Activated naive CD4-positive, alpha-beta T cell treated with anti-CD3 and anti-CD28 coated beads, Interleukin-2, amount 50 U/mL, for 72 hours (primary cell): ENCODE measurements around the gene MYO10. TPM values are rescaled to one million over a fixed set of nuclear protein-coding genes. Genes with fewer than 3 reads are reported as not detected.

Experiments used
- ATAC-seq, 2 donors: fragments of 150-1000 bp; cut with Tn5 transposase; 2 replicates each; pipeline ENCODE4 v1.10.0; 2021; ENCODE audit warnings: mild to moderate bottlenecking in 2 of 2, moderate library complexity in 2 of 2
- DNase-seq, 2 donors: peaks; one replicate each; pipeline ENCODE4 v3.0.0; 2021 to 2022; ENCODE audit warnings: low spot score in 2 of 2
- H3K27ac Mint-ChIP-seq, 2 donors: one replicate each; pipeline ENCODE4 v1.8.0; 2022; ENCODE audit warnings: mild to moderate bottlenecking in 2 of 2, mixed read lengths in 2 of 2
- H3K36me3 Mint-ChIP-seq, 2 donors: one replicate each; pipeline ENCODE4 v1.8.0; 2022; ENCODE audit warnings: mixed read lengths in 2 of 2
- H3K9me3 Mint-ChIP-seq, 2 donors: one replicate each; pipeline ENCODE4 v1.8.0; 2022; ENCODE audit warnings: mixed read lengths in 2 of 2
- total RNA-seq, 2 donors: library from RNA; stranded (reverse); gene quantifications; one replicate each; pipeline ENCODE4 v1.2.3, GENCODE V29; 2022

Gene MYO10
- total RNA-seq, 2 donors from 2014 or later: 0.11 to 1.5 TPM

DNA sequence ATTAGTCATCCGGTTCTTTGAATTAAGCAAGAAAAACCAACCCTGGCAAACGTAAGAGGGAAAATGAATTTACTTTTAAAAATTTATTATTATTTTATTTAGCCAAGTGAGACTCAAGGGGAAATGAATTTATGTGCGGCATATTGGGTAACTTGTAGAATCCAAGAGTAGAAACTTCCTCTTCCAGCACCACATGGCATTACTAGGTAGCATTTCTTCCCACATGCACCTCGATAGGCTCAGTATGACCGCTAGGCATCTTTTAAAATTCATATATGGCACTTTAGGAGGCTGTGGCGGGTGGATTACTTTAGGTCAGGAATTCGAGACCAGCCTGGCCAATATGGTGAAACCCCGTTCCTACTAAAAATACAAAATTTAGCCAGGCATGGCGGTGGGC is 17.6 kb upstream of the MYO10 start:
- ATAC-seq (no peak), DNase-seq (no peak)
- no peaks in the 10 kb centered on the region for H3K36me3 Mint-ChIP-seq
- H3K27ac Mint-ChIP-seq: no peak overlapping the region
- H3K9me3 Mint-ChIP-seq: peaks cover 5 to 8% of the 10 kb centered on the region in 2 donors

DNA sequence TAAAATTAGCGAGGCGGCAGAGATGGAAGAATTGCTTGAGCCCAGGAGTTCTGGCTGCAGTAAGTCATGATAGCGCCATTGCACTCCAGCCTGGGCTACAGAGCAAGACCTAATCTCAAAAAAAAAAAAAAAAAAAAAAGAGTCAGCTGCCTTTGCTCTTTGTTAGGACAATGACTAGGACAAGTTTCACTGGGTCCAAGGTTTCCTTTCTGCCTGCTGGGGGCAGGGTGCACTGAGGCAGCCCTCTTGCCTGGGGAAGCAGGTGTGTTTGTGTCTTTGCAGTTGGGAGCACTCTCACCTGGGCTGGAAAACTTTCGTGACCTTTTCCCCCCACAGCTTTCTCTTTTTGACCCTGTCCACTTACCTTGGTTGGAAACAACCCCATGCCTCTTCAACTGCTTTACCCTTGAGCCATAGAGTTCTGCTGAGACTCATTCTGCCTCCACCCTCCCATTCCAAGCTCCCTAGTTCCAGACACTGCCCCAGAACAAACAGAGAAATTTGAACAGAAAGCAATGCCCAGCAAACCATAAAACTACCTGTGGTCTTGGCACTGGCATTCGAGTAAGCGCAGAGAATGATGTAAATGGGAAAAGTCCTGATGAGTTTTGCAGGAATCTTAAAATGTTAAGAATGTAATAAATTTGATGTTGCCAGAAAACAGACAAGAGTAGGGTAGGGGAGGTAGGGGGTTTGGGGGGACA is 17.0 kb upstream of the MYO10 start:
- H3K36me3 Mint-ChIP-seq: no peaks in the 10 kb centered on the region
- DNase-seq: no peak
- no peak for ATAC-seq
- H3K9me3 Mint-ChIP-seq: peaks cover 8 to 9% of the 10 kb centered on the region in 2 donors
- H3K27ac Mint-ChIP-seq: no peak overlapping the region

DNA sequence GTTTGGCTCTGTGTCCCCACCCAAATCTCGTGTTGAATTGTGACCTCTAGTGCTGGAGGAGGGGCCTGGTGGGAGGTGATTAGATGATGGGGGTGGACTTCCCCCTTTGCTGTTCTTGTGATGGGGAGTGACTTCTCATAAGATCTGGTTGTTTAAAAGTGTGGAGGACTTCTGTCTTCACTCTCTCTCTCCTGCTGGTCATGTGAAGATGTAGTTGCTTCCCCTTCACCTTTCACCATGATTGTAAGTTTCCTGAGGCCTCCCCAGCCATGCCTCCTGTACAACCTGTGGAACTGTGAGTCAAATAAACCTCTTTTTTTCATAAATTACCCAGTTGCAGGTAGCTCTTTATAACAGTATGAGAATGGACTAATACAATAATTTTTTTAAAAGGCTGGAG is 10.6 kb upstream of the MYO10 start:
- peaks cover 10 to 16% of the 10 kb centered on the region in 2 donors for H3K36me3 Mint-ChIP-seq
- ATAC-seq: no peak
- no peak for DNase-seq
- H3K27ac Mint-ChIP-seq: no peak overlapping the region
- H3K9me3 Mint-ChIP-seq: peaks cover 18 to 22% of the 10 kb centered on the region in 2 donors

DNA sequence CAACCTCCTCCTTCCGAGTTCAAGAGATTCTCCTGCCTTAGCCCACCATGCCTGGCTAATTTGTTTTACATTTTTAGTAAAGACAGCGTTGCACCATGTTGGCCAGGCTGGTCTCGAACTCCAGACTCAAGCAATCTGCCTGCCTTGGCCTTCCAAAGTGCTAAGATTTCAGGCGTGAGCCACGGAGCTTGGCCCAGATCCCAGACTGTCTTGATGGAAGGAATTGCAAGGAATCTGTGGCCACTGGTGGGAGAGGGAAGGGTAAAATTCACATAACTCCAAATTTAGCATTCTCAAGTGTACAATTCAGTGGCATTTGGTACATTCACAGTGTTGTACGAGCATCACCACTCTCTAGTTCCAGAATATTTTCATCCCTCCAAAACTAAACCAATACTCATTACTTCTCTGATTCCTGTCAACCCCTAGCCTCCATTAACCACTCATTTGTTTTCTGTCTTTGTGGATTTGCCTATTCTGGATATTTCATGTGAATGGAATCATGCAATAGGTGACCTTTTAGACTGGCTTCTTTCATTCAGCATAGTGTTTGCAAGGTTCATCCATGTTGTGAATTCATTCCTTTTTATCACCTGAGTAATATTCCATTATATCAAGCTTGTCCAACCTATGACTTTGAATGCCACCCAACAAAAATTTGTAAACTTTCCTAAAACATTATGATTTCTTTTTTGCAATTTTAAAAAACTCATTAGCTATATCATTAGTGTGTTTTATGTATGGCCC is 8.9 kb upstream of the MYO10 start:
- ATAC-seq: no peak
- H3K27ac Mint-ChIP-seq: no peak overlapping the region
- H3K36me3 Mint-ChIP-seq: peaks cover 14 to 16% of the 10 kb centered on the region in 2 donors
- H3K9me3 Mint-ChIP-seq: peaks cover 18 to 22% of the 10 kb centered on the region in 2 donors
- no peak for DNase-seq

DNA sequence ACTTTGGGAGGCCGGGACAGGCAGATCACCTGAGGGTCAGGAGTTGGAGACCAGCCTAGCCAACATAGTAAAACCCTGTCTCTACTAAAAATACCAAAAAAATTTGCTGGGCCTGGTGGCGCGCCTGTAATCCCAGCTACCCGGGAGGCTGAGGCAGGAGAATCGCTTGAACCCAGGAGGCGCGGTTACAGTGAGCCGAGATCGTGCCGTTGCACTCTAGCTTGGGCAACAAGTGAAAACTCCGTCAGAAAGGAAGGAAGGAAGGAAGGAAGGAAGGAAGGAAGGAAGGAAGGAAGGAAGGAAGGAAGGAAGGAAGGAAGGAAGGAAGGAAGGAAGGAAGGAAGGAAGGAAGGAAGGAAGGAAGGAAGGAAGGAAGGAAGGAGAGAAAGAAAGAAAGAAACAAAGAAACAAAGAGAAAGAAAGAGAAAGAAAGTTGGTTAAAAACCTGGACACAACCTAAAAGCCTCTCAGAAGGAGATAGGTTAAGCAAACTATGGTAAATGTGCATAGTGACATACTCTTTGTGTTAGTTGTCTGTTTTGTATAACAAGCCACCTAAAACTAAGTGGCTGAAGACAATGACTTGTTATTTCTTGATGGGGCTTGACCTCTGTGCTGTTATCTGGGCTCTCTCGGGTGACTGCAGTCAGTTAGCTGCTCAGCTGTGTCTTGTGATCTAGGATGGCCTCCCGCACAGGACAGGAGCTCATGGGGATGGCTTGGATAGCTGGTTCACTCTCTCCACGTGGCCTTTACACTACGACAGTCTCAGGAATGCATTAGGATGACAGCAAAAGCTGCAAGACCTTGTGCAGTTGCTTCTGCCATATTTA is 8.0 kb upstream of the MYO10 start:
- Mint-ChIP-seq H3K9me3 (peaks cover 10 to 22% of the 10 kb centered on the region in 2 donors), H3K36me3 (peaks cover 15 to 16% of the 10 kb centered on the region in 2 donors), H3K27ac (no peak overlapping the region)
- ATAC-seq (no peak), DNase-seq (no peak)

DNA sequence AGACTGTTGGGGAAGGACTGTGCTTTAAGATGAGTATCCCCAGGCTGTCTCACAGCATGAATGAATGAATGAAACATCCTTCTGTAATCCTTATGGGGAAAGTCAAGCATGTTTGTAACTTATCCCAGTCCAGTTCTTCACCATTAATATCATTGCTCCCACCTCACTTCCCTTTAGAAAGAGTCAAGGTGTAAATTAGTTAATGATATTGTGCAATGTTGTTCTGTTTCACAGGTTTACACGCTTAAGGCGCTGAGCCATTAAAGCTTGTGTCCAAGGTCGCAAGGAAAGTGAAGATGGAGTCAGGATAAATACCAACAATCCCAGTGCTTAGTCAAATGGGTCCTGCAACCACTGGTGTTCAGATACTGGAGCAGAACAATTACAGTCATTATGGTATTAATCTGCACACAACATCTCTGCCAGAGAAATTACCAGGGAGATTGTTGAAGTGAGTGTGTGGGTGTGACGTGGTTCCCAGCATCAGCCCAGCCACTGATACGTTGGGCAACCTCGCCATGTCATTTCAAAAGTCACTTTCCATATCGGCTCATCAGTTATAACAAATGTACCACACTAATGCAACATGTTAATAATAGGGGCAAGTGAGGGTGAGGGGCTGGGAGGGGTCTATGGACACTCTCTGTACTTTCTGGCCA is 1.5 kb upstream of the MYO10 start:
- DNase-seq: no peak
- Mint-ChIP-seq H3K9me3 (peaks cover 0 to 10% of the 10 kb centered on the region in 2 donors), H3K36me3 (peaks cover 5 to 34% of the 10 kb centered on the region in 2 donors), H3K27ac (no peak overlapping the region)
- ATAC-seq: no peak

DNA sequence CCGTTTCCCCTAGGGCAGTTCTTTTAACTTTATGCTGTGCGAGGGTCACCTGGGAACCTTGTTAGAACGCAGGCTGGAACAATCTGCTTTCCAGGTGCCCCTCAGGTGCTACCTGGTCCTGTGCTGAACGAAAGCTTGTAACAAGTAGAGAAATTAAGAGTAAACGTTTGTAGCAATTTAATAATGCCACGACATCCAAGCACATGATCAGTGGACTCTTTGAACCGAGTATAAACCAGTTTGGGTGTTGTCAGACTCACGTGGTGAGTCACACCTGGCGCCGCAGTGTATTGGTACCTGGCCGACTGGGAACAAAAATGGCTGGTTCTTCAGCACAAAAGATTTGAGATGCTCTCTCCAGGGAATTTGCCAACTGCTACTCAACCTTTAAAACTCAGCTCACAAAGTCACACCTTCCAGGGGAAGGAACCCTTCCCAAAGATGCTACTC is 926 bp upstream of the MYO10 start:
- ATAC-seq (no peak), DNase-seq (no peak)
- Mint-ChIP-seq H3K36me3 (peaks cover 5 to 34% of the 10 kb centered on the region in 2 donors), H3K27ac (no peak overlapping the region), H3K9me3 (peaks cover 0 to 10% of the 10 kb centered on the region in 2 donors)

DNA sequence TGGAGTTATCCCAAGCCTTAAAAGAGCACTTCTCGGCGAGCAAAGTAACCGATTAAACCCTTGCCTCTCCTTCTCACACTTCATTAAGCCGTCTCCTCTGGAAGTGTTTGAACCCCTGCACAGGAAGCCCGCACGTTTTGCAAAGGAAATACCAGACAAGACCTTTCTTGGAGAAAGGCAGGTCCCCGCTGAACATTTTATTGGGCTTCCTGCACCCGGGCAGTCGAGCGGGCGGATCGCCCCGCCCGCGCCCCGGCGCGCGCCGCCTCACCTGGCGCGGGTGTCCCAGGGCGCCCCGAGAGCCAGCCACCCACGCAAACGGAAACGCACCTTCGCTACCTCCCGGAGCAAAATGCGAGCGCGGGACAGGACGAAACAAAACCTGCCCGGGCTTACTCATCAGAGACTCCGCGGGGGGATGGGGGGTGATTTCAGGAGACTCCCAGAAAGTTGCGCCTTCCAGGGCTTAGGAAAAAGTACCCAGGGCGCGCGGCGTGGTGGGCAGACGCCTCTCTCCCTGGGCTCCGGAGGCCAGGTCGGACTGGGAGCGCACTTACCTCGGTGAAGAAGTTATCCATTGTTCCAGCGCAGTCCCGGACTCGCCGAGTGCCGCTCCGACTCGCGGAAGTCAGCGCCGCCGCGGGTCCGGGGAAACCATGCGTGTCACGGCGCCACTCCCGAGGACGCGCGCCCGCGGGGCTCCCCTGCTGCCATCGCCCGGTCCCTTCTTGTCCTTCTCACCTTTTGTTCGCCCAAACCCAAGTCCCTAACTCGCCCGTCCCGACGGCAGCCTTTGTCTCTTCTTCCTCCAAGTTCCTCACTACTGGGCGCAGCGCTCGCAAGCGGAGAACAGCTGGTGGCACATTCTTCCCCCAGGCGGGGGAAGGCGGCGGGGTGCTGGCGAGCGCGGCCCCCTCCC is 598 bp downstream of the MYO10 start:
- Mint-ChIP-seq H3K36me3 (peaks cover 5 to 34% of the 10 kb centered on the region in 2 donors), H3K27ac (no peak overlapping the region), H3K9me3 (peaks cover 0 to 10% of the 10 kb centered on the region in 2 donors)
- ATAC-seq: peak; percentile 34 to 43
- DNase-seq: peak in 1 of 2 donors; percentile 17

DNA sequence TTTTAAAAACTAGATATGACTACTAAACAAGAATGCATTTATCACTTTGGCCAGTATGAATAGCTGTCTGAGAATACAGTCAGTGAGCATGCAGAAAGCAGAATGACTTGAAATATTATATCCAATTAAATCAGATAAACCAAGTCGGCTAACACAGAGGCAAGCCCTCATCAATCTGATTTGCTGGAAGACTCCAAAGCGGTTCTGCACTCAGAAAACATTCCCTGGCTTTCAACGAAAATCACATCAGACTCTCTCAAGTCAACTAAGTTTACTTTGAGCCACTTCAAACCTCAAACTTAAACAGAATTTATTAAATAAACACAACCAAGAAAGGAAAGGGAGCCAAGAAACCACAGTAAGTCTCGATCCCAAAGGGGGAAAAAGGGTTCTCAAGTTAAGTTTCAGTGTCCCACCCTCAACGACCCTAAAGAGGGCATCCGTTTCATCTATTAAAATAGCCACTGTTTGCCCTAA is 1.4 kb downstream of the MYO10 start:
- peaks cover 5 to 29% of the 10 kb centered on the region in 2 donors for H3K36me3 Mint-ChIP-seq
- H3K9me3 Mint-ChIP-seq: peaks cover 0 to 10% of the 10 kb centered on the region in 2 donors
- DNase-seq (no peak), ATAC-seq (no peak)
- H3K27ac Mint-ChIP-seq: no peak overlapping the region

DNA sequence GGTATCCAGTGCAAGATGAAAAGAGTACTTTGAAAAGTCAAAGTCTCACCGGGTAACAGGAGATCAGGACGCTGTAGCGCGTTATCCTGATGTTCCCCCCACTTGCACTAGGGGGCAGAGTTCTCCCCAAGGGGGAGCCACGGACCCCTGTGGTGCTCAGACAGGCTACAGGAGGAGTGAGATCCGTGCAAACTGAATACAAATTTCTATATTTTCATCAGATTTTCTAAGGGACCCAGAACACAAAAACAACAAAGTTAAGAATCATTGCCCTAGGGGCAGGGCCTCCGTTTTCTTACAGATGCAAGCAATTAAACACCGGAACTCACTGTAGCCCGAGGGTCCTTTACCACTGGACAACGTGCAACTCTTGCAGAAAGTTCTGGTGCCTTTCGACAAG is 2.0 kb downstream of the MYO10 start:
- H3K9me3 Mint-ChIP-seq: peaks cover 0 to 10% of the 10 kb centered on the region in 2 donors
- peaks cover 5 to 29% of the 10 kb centered on the region in 2 donors for H3K36me3 Mint-ChIP-seq
- ATAC-seq (peak in 1 of 2 donors; percentile 61), DNase-seq (peak in 1 of 2 donors; percentile 67)
- H3K27ac Mint-ChIP-seq: no peak overlapping the region

DNA sequence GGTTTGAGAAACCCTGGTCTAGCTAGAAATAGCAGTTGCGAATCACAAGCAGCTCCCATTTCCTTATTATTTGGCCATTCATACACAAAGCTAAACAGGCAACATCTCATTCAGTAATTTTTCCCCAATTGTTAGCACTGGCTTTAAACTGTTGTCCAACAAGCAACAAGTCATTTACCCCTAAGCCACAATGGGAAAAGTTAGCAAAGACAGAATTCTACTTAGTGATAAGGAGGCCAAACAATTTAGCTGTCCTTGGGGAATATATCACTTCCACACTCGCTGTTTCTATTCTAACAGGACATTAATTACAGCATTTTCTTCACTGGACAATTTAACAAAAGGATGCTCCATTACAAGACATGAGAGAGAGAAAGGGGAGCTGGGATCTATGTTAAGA is 2.8 kb downstream of the MYO10 start:
- DNase-seq: no peak
- no peak for ATAC-seq
- peaks cover 0 to 10% of the 10 kb centered on the region in 2 donors for H3K9me3 Mint-ChIP-seq
- H3K27ac Mint-ChIP-seq: no peak overlapping the region
- H3K36me3 Mint-ChIP-seq: peaks cover 5 to 29% of the 10 kb centered on the region in 2 donors

DNA sequence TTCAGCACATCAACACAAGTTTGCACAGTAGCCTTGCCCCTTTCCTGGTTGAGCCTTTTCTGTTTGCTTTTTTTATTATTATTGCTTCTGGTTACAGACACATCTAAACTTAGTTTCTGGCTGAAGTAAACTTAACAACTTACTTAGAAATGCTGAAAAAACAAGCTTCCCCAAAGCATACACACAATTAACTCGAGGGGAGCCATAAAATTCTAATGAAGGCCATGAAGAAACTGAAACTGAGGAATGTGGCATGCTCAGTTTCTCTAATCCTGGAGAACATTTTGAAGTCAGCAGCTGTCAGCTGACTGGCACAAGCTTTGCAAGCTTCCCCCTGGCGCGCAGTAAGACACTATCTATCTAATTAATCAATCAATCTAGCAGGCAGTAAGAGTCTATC is 3.7 kb downstream of the MYO10 start:
- H3K36me3 Mint-ChIP-seq: peaks cover 5 to 26% of the 10 kb centered on the region in 2 donors
- DNase-seq (no peak), ATAC-seq (no peak)
- no peak overlapping the region for H3K27ac Mint-ChIP-seq
- H3K9me3 Mint-ChIP-seq: peaks cover 0 to 6% of the 10 kb centered on the region in 2 donors

DNA sequence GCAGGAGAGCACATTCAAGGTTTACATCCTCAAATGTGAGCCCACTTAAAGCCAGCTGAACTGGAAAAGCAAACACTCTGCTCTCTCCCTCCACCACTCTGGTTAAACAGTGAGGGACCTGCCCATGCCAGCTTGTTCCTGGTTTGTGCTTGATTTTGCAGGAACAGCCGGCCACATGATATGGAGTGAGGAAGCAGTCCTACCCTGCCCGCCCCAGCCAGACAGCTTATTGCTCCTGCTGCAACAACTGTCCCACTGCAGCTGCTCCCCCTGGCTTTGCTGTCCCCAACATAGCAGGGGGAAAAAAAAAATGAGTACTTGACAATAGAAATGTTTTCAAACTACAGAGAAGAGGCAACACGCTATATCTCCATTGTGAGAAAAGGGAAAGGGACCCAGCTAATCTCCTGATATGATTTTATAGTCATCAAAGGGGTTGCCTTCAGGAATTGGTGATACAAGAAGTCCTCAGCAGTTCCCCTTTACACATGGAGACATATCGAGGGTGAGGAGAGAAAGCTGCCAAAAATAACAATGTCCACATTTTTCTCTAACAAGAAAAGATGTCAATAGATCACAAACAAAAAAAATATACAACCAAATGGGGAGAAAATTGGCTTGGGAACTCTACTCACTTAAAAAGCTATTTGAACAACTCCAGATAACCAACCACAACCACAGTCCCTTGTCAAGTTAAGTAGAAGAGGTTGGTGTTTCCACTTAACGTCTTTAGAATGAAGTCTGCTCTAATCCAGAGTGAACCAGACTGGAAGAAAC is 4.6 kb downstream of the MYO10 start:
- peaks cover 2 to 18% of the 10 kb centered on the region in 2 donors for H3K36me3 Mint-ChIP-seq
- DNase-seq: no peak

DNA sequence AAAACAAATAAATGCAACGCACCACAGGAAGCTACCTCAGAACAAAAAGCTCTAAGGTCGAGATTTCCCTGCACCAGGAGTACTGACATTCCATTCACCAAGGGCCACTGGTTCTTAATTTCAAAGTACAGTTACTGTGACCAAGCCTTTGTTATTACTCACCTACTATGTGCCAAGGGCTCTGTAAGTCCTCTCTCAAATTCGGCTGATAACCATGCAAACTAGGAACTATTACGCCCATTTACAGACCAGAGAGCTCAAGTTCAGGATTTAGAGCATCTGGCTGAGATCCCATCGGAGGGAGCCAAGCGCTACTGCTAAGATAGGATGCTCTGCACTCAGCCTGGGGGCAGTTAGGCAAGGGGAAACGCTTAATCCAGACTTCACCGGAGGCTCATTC is 5.6 kb downstream of the MYO10 start:
- H3K27ac Mint-ChIP-seq: no peak overlapping the region
- no peak for ATAC-seq
- peaks cover 0 to 18% of the 10 kb centered on the region in 2 donors for H3K36me3 Mint-ChIP-seq
- peaks cover 0 to 5% of the 10 kb centered on the region in 2 donors for H3K9me3 Mint-ChIP-seq
- no peak for DNase-seq

More for the DNA sequence above, 4.6 kb downstream of the MYO10 start:
- Mint-ChIP-seq H3K27ac (no peak overlapping the region), H3K9me3 (peaks cover 0 to 5% of the 10 kb centered on the region in 2 donors)
- ATAC-seq: no peak

DNA sequence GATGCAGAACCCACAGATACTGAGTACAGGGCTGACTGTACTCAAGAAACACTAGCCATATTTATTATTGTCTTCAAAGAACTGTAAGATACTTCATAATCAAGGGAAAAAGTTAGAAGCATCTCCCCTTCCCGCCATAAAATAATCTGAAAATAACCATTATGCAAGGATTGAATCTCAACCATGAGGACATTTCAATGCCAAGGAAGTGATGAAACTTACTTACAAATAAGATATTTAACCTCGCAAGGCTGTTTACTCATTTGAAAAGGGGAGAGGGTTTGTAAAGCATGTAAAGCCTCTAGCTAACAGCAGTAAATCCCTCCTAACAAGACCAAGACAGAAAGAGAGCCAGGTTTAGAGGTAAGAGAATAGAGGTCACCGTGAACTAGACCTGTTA is 6.3 kb downstream of the MYO10 start:
- no peak for DNase-seq
- Mint-ChIP-seq H3K9me3 (peaks cover 0 to 5% of the 10 kb centered on the region in 2 donors), H3K36me3 (peaks cover 0 to 16% of the 10 kb centered on the region in 2 donors), H3K27ac (no peak overlapping the region)
- no peak for ATAC-seq
